HG03064 (cell line): Measurements from ENCODE around the gene AKR1C3.
"Not testable (repeated sequence)": the region's sequence is repeated elsewhere in the genome, so short reads cannot be mapped to it uniquely, and the experiment has no call there.

Experiments
- ATAC-seq: cut with Tn5 transposase; IDR thresholded peaks from one replicate; pipeline ENCODE4 v1.9.1; 2021; ENCODE audit warnings: low read depth; ENCODE audit not compliant: unreplicated experiment

Gene AKR1C3

DNA sequence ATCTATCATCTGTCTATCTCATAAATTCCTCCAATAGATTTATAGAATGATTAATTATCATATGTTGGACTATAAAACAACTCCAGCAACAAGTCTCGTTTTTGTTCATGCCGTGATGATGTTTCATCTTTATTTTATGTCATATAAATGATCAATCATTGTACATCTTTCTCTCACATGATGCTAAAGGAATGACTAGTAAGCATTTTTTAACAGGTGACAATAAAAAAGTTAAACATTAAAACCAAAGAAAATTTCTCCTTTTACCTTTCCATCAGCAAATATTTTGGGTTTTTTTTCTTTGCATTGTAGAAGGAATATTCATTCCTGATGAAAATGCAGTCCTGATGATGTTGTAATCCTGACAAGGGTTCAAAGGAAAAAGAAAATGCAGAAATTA lies 41.4 kb downstream of the AKR1C3 start:
- ATAC-seq: no peak

DNA sequence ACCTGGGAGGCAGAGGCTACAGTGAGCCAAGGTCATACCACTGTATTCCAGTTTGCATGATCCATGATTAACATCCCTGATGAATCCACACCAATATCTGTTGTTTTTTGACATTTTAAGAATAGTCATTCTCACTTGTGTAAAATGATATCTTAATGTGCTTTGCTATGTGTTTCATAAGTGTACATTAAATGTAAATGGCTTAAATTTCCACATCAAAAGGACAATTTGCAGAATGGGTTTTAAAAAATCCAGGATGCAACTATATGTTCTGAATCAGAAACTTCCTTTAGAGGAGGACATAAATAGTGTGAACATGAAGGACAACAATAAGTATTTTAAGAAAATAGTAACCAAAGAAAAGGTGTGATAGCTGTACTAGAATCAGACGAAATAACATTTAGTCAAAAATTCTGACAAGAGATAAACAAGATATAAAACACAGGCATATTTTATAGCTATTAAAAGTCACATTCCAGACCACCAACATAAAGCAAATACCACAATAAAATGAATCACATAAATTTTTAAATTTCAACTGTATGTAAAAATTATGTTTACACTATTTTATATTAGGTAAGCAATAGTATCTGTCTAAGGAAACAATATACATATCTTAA lies 42.4 kb downstream of the AKR1C3 start:
- no peak for ATAC-seq

DNA sequence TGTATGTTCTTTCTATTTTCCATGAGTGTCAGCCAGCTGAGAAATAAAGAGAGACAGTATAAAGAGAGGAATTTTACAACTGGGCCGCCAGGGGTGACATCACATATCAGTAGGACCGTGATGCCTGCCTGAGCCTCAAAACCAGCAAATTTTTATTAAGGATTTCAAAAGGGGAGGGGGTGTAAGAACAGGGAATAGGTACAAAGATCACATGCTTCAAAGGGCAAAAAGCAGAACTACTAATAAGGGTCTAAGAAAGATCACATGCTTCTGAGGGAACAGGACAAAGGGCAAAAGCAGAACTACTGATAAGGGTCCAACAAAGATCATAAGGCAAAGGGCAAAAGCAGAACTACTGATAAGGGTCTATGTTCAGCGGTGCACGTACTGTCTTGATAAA lies 43.5 kb downstream of the AKR1C3 start:
- ATAC-seq: not testable (repeated sequence)

DNA sequence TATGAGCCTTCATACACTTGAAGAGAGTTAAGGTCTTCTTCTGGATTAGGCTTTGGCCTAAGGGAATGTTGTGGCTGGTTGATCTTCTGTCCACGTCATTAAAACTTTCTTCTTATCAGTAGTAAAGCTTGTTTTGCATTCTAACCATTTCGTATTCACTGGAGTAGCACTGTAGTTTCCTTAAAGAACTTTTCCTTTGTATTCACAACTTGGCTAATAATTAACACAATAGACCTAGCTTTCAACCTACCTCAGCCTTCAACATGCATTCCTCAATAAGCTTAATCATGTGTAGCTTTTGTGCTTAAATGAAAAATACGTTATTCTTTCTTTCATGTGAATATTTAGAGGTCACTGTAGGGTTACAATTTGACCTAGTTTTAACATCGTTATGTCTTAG lies 48.0 kb downstream of the AKR1C3 start:
- no peak for ATAC-seq

DNA sequence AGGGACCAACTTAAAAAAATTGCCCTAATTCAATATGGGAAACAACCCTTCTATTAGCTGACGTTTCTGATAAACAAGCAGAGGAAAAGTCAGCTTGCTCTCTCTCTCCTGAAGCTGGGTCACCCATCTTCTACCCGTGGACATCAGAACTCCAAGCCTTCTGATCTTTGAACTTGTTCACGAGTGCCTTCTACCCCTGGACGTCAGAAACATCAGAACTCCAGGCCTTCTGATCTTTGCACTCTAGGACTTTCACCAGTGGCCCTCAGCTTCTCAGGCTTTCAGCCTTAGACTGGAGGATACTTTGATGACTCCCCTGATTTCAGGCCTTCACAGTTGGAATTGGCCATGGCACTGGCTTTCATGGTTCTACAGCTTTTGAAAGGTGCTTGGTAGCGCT lies 48.9 kb downstream of the AKR1C3 start:
- ATAC-seq: no peak

DNA sequence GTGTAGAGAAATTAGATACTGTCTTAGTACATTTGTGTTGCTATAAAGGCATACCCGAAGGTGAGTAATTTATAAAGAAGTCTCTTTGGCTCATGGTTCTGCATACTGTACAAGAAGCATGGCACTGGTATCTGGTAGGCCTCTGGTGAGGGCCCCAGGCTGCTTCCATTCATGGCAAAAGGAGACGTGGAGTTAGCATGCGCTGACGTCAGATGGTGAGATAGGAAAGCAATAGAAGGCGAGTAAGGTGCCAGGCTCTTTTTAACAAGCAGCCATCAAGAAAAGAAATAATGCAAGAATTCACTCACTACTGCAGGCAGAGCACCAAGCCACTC lies 52.7 kb downstream of the AKR1C3 start:
- no peak for ATAC-seq

DNA sequence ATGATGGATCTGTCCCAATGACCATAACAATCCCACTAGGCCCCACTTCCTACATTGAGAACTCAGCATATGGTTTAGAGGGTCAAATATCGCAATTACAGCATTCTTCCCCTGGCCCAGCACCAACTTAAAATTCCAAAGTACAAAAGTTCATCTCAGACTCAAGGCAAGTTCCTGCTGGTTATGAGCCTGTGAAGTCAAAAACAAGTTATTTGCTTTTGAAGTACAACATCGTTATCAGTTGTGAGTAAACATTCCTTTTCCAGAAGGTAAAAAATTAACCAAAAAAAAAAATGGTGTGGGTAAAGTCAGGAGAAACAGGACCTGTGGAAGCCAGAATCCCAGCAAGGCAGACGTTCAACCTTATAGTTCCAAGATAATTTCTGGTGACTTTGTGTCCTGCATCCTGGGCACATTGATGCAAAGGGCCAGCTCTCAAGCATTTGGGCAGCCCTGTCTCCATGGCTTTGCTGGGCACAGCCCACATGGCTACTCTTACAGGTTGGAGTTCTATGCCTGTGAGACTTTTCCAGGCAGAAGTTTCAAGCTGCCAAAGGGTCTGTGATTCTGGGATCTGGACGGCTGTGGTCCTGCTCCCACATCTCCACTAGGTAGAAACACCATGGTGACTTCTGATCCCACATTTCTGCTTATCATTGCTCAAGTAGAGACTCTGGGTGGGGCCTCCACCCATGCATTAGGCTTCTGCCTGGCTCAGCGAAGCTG lies 53.2 kb downstream of the AKR1C3 start:
- ATAC-seq: no peak

DNA sequence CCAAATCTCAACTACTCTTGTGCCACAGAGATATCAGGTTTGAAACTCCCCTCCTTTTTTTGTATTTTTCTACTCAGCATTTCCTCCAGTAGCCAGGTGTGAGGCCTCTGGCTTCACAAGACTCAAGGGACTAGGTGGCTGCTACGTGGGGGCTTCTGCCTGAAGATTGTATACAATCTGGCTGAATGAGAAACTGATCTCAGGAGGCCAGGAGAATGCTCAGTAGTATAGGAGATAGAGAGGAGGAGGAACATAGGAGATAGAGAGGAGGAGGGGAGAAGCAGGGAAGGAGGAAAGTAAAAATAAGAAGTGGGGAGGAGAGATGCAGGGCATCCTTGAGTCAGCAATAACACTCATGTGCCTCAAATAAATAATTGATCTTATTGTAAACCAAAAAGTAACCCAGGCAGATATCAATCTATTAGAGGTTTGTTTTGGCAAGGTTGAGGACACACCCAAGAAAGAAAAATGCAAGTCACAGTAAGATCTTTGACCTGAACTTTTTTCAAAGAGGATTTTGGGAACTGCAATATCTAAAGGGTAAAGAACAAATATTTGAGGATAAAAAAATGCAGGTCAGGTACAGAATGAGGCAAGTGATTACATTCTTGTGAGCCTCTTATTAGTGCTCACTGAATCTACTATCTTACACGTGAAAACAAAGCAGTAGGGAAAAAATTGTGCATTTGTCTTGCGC lies 53.9 kb downstream of the AKR1C3 start:
- ATAC-seq: no peak

DNA sequence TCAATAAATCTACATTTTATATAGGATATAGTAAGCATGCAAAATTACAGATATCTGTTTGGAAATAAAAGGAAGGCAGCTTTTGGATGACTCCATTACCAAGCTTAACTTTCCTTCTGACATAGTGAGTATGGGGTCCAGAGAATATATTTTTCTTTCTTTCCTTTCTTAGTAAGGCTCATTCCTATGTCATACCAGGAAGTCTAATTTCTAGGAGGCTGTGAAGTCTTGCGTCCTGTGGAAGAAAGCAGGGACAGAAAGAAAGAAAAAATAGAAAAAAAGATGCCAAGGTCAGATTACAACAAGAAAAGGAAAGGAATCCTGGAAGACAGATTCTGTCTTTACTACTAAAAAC lies 54.4 kb downstream of the AKR1C3 start:
- no peak for ATAC-seq

DNA sequence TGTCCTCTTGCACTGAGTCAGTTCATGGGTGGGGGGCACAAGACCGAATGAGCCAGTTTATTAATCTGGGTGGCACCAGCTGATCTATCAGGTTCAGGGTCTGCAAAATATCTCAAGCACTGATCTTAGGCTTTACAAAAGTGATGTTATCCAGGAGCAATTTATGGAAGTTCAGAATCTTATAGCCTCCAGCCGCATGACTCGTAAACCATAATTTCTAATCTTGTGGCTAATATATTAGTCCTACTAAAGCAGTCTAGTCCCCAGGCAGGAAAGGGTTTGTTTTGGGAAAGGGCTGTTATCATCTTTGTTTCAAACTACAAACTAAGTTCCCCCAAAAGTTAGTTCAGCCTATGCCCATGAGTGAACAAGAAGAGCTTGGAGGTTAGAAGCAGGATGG lies 56.9 kb downstream of the AKR1C3 start:
- no peak for ATAC-seq

DNA sequence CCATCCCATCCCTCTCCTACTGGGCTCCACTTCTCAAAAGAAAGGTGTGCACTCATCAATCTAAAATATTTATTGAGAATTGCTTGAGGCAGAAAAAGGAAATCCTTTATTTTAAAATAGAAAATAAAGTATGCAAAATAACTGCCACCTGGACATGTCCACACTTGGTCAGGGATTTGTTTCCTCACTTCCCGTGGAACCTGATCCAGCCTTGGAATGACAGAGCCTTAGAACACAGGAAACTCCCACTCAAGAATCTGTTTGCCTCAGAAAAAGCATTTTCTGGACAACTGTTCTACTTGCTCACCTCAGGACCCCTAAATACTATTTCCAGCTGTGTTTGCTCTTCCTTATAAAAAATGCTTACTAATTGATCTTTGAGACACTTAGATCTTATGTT lies 61.7 kb downstream of the AKR1C3 start:
- ATAC-seq: no peak
